ENCODE measurements around the gene NHEJ1. TPM values are rescaled to one million over a fixed set of nuclear protein-coding genes. Genes with fewer than 3 reads are reported as not detected.

The NHEJ1 gene
- total and polyA plus RNA-seq, 2 of the 13 experiments (the other 11 are each of a cell fraction or from before 2014, with no cell fraction given), result 30.0 to 30.7 TPM

DNA sequence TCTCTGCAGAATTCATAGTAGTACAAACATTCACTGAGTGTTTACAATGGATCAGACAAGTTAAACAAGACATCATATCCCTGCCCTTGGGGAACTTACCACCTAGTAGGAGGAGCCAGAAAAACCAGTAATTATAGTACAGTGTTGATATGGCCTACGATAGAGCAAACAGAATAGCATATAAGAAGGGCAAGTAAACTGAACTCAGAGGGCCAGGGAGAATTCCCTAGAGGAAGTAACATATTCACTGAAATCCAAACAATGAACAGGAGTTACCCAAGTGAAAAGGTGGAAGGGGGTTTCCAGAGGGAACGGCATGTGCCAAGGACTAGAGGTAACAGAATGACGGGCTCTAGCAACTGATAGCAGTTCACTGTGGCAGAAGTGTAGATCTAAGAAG is 34.1 kb downstream of the NHEJ1 start (continued):
- TF ChIP-seq, protein P1, sequence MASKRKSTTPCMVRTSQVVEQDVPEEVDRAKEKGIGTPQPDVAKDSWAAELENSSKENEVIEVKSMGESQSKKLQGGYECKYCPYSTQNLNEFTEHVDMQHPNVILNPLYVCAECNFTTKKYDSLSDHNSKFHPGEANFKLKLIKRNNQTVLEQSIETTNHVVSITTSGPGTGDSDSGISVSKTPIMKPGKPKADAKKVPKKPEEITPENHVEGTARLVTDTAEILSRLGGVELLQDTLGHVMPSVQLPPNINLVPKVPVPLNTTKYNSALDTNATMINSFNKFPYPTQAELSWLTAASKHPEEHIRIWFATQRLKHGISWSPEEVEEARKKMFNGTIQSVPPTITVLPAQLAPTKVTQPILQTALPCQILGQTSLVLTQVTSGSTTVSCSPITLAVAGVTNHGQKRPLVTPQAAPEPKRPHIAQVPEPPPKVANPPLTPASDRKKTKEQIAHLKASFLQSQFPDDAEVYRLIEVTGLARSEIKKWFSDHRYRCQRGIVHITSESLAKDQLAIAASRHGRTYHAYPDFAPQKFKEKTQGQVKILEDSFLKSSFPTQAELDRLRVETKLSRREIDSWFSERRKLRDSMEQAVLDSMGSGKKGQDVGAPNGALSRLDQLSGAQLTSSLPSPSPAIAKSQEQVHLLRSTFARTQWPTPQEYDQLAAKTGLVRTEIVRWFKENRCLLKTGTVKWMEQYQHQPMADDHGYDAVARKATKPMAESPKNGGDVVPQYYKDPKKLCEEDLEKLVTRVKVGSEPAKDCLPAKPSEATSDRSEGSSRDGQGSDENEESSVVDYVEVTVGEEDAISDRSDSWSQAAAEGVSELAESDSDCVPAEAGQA (IDR thresholded peaks at IDR 0.05; ENCODE audit: low read depth), result no peak
- TF ChIP-seq, protein P1 (CRISPR knock-in tag; IDR thresholded peaks at IDR 0.05; ENCODE audit: borderline replicate concordance), result no peak
- TF ChIP-seq ZNF230 (CRISPR knock-in tag; IDR thresholded peaks at IDR 0.05) (no peak), ZNF678 (CRISPR knock-in tag; IDR thresholded peaks at IDR 0.05) (no peak), MAZ (IDR thresholded peaks at IDR 0.05; ENCODE audit: borderline replicate concordance, low read depth, low read length) (no peak), MAZ (CRISPR knock-in tag; IDR thresholded peaks at IDR 0.05; ENCODE audit: low read depth) (no peak), MED13 (CRISPR knock-in tag; IDR thresholded peaks at IDR 0.05) (no peak), ZMAT3 (CRISPR knock-in tag; conservative IDR thresholded peaks at IDR 0.05) (no peak), BRD4 (CRISPR knock-in tag; IDR thresholded peaks at IDR 0.05) (no peak), ZNF737 (CRISPR knock-in tag; IDR thresholded peaks at IDR 0.05; ENCODE audit: borderline replicate concordance) (no peak), SIN3B (IDR thresholded peaks at IDR 0.05; ENCODE audit: low read length) (no peak), SMAD9 (CRISPR knock-in tag; IDR thresholded peaks at IDR 0.05) (no peak), TBX3 (IDR thresholded peaks at IDR 0.05; ENCODE audit: borderline replicate concordance) (peak; percentile 79; the same call in 1 of the 2 replicates), ZFX (CRISPR knock-in tag; IDR thresholded peaks at IDR 0.05; ENCODE audit: low read depth) (no peak; the same call in 1 of the 2 replicates), HNRNPK (IDR thresholded peaks at IDR 0.05; ENCODE audit: low read depth, low read length, poor library complexity, severe bottlenecking) (no peak)
- TF ChIP-seq, protein P2, sequence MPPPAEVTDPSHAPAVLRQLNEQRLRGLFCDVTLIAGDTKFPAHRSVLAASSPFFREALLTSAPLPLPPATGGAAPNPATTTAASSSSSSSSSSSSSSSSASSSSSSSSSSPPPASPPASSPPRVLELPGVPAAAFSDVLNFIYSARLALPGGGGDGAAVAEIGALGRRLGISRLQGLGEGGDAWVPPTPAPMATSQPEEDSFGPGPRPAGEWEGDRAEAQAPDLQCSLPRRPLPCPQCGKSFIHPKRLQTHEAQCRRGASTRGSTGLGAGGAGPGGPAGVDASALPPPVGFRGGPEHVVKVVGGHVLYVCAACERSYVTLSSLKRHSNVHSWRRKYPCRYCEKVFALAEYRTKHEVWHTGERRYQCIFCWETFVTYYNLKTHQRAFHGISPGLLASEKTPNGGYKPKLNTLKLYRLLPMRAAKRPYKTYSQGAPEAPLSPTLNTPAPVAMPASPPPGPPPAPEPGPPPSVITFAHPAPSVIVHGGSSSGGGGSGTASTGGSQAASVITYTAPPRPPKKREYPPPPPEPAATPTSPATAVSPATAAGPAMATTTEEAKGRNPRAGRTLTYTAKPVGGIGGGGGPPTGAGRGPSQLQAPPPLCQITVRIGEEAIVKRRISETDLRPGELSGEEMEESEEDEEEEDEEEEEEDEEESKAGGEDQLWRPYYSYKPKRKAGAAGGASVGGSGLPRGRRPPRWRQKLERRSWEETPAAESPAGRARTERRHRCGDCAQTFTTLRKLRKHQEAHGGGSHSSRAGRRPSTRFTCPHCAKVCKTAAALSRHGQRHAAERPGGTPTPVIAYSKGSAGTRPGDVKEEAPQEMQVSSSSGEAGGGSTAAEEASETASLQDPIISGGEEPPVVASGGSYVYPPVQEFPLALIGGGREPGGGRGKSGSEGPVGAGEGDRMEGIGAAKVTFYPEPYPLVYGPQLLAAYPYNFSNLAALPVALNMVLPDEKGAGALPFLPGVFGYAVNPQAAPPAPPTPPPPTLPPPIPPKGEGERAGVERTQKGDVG (CRISPR knock-in tag; IDR thresholded peaks at IDR 0.05; ENCODE audit: borderline replicate concordance), result no peak
- TF ChIP-seq, protein P3, sequence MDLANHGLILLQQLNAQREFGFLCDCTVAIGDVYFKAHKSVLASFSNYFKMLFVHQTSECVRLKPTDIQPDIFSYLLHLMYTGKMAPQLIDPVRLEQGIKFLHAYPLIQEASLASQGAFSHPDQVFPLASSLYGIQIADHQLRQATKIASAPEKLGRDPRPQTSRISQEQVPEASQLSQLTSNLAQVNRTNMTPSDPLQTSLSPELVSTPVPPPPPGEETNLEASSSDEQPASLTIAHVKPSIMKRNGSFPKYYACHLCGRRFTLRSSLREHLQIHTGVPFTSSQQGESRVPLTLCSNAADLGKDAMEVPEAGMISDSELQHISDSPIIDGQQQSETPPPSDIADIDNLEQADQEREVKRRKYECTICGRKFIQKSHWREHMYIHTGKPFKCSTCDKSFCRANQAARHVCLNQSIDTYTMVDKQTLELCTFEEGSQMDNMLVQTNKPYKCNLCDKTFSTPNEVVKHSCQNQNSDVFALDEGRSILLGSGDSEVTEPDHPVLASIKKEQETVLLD (CRISPR knock-in tag; IDR thresholded peaks at IDR 0.05; ENCODE audit: low read depth), result peak; percentile 36; the same call in 1 of the 2 replicates

Measured in HepG2 (cell line).